Adrenal gland (tissue), 5 donors: ENCODE results near the gene PLAC8.

Source experiments
- CTCF ChIP-seq, 6 experiments: fragments of 450-650 bp in 4 of 6; fragments of 200-600 bp in 2 of 6; sonication (generic) in 1 of 6; IDR thresholded peaks; 1 replicate in 5 of 6; 2 replicates in 1 of 6; pipeline versions ENCODE4 v1.5.1 to v1.8.0; 2016 to 2021; ENCODE audit warnings: antibody characterized with exemption in 6 of 6, mild to moderate bottlenecking in 2 of 6, moderate library complexity in 1 of 6
- POLR2A ChIP-seq, 2 donors: fragments of 450-650 bp; IDR thresholded peaks; one replicate each; pipeline ENCODE4 v1.6.1; 2017; ENCODE audit warnings: antibody characterized with exemption in 2 of 2, mild to moderate bottlenecking in 2 of 2, moderate library complexity in 1 of 2
- donor health status: DM: no; HTN: no; CAD: no.

- TF ChIP-seq CTCF (IDR thresholded peaks at IDR 0.05) (no peak), POLR2A (IDR thresholded peaks at IDR 0.05) (no peak)
Observed at GRCh38 chr4:83146841-83147240, 32.3 kb upstream of the PLAC8 start.
